ENCODE measurements around the gene CREM. TPM values are rescaled to one million over a fixed set of nuclear protein-coding genes. Genes with fewer than 3 reads are reported as not detected.

The CREM gene
- total and polyA plus RNA-seq, 2 of the 8 experiments (the other 6 are each of a cell fraction or from before 2014, with no cell fraction given), result 18.7 to 21.9 TPM

GRCh38 chr10:35166607-35167006 lies 40.0 kb downstream of the CREM start:
- H2BK5ac ChIP-seq (ENCODE audit: low read depth, low read length), result no peak overlapping the region
- no peak overlapping the region for H2BK120ac ChIP-seq (replicated peaks; ENCODE audit: low read depth, low read length)
- H3K4ac ChIP-seq (replicated peaks; ENCODE audit: insufficient read length, low read depth, low read length), result no peak overlapping the region
- ChIA-PET POLR2A (ENCODE audit: partially characterized antibody) (no interaction called here), CTCF (ENCODE audit: partially characterized antibody) (interaction anchor here (0.6 to 1.4 kb wide), 3 partner anchors 13 to 58 kb away, joined by 3 read pairs; no protein-coding TSS in a partner anchor)
- H3K79me2 ChIP-seq (ENCODE audit: control insufficient read depth in 1 of 2, insufficient read depth in 2 of 2, low read length in 2 of 2), result no peaks in the 10 kb centered on the region
- no peaks in the 10 kb centered on the region for H3K4me1 ChIP-seq (replicated peaks in 1 of 4; ENCODE audit: control insufficient read depth in 3 of 4, insufficient read depth in 4 of 4, low read length in 3 of 4)
- H2AK5ac ChIP-seq (ENCODE audit: low read depth, low read length), result no peak overlapping the region
- no peak overlapping the region for H3K23ac ChIP-seq (ENCODE audit: insufficient read length)
- no peak overlapping the region for H4K8ac ChIP-seq (ENCODE audit: extremely low read depth, insufficient read depth, low read length)
- H4K91ac ChIP-seq (replicated peaks; ENCODE audit: insufficient read length, low read length), result no peak overlapping the region
- H2BK12ac ChIP-seq (ENCODE audit: low read depth, low read length), result no peak overlapping the region
- H3K4me3 ChIP-seq (ENCODE audit: extremely low read depth in 1 of 4, insufficient read depth in 2 of 4, low read depth in 3 of 4, low read length in 4 of 4), result no peak overlapping the region
- H2BK15ac ChIP-seq (ENCODE audit: low read length), result no peak overlapping the region
- H3K79me1 ChIP-seq (ENCODE audit: low read depth, low read length), result no peaks in the 10 kb centered on the region; the same call in 1 of the 2 replicates
- no peak overlapping the region for H3K9ac ChIP-seq (replicated peaks in 1 of 4; ENCODE audit: extremely low read depth in 1 of 4, low read depth in 3 of 4, low read length in 3 of 4)
- H3K27ac ChIP-seq (ENCODE audit: low read depth, low read length), result no peak overlapping the region
- no peak overlapping the region for H3K4me2 ChIP-seq (ENCODE audit: insufficient read depth in 1 of 2, low read depth in 2 of 2, low read length in 2 of 2)
- no peaks in the 10 kb centered on the region for H3K36me3 ChIP-seq (ENCODE audit: control insufficient read depth in 2 of 4, insufficient read depth in 4 of 4, low read length in 3 of 4)
- no peaks in the 10 kb centered on the region for H3K23me2 ChIP-seq (ENCODE audit: low read depth, low read length)
- no peaks in the 10 kb centered on the region for H3K9me3 ChIP-seq (ENCODE audit: insufficient read depth in 2 of 2, low read depth in 1 of 2, low read length in 1 of 2)
- H3K18ac ChIP-seq (ENCODE audit: extremely low read depth, low read length), result no peak overlapping the region
- no peak for DNase-seq (ENCODE audit: low read depth in 1 of 2, low spot score in 2 of 2)
- H3K14ac ChIP-seq (ENCODE audit: insufficient read length), result no peak overlapping the region
- 83% methylated on average over 6 of the region's 6 CpGs; no CpG with 5 or more reads in 1 of the 2 experiments for WGBS, 2 experiments (ENCODE audit: extremely low coverage in 1 of 2, insufficient coverage in 1 of 2, insufficient read length in 1 of 2, insufficient replicate concordance in 2 of 2, low coverage in 1 of 2, low lambda C conversion rate in 2 of 2, missing lambda C conversion rate in 1 of 2)
- H3K56ac ChIP-seq (replicated peaks; ENCODE audit: insufficient read length, low read depth, low read length), result no peak overlapping the region
- H3K27me3 ChIP-seq (replicated peaks in 1 of 4; ENCODE audit: control insufficient read depth in 3 of 4, extremely low read depth in 1 of 4, insufficient read depth in 3 of 4, low read length in 3 of 4), result no peaks in the 10 kb centered on the region
- H2AFZ ChIP-seq (ENCODE audit: low read length), result no peak overlapping the region
- no peak overlapping the region for H2BK20ac ChIP-seq (ENCODE audit: low read length)
- TF ChIP-seq PHF8 (conservative IDR thresholded peaks at IDR 0.05; ENCODE audit: low read depth, low read length) (no peak), TCF12 (IDR thresholded peaks at IDR 0.05; ENCODE audit: low read depth, low read length) (no peak), SUZ12 (IDR thresholded peaks at IDR 0.05; ENCODE audit: low read length) (no peak), EGR1 (IDR thresholded peaks at IDR 0.05; ENCODE audit: borderline replicate concordance, low read depth, low read length) (no peak), SAP30 (IDR thresholded peaks at IDR 0.05; ENCODE audit: insufficient read depth, insufficient replicate concordance, low read length) (no peak), CEBPB (IDR thresholded peaks at IDR 0.05; ENCODE audit: low read depth, low read length) (no peak), TAF1 (IDR thresholded peaks at IDR 0.05; ENCODE audit: low read depth, low read length) (no peak), CHD1 (IDR thresholded peaks at IDR 0.05; ENCODE audit: low read depth, low read length) (no peak), JUND (IDR thresholded peaks at IDR 0.05; ENCODE audit: low read length) (no peak), MAX (IDR thresholded peaks at IDR 0.05) (no peak), TEAD4 (IDR thresholded peaks at IDR 0.05; ENCODE audit: low read depth, low read length) (no peak), POU5F1 (IDR thresholded peaks at IDR 0.05; ENCODE audit: low read depth, low read length) (no peak), BRCA1 (IDR thresholded peaks at IDR 0.05; ENCODE audit: low read depth, low read length) (no peak)
- TF ChIP-seq, protein P1, sequence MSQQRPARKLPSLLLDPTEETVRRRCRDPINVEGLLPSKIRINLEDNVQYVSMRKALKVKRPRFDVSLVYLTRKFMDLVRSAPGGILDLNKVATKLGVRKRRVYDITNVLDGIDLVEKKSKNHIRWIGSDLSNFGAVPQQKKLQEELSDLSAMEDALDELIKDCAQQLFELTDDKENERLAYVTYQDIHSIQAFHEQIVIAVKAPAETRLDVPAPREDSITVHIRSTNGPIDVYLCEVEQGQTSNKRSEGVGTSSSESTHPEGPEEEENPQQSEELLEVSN (IDR thresholded peaks at IDR 0.05), result no peak
- H4K5ac ChIP-seq (ENCODE audit: insufficient read length, low read depth, low read length), result no peak overlapping the region
- no peak for FAIRE-seq
- no peaks in the 10 kb centered on the region for H4K20me1 ChIP-seq (replicated peaks in 1 of 2; ENCODE audit: control insufficient read depth in 1 of 2, insufficient read depth in 2 of 2, low read length in 2 of 2)
